GM10266 (cell line): ENCODE measurements around the gene RNASE7.
A peak's percentile ranks its signal among the peaks of the same experiment; 100 is the strongest.

Experiments
- DNase-seq: peaks from one replicate; pipeline ENCODE4 v3.0.0; 2012; ENCODE audit errors: extremely low spot score
- TF ChIP-seq, protein P1 (sequence below): IDR thresholded peaks from 2 replicates; pipeline ENCODE4 v1.5.1; 2012; ENCODE audit warnings: mild to moderate bottlenecking, low read depth; ENCODE audit not compliant: control insufficient read depth, insufficient read depth; ENCODE audit errors: missing control alignments

The RNASE7 gene

DNA sequence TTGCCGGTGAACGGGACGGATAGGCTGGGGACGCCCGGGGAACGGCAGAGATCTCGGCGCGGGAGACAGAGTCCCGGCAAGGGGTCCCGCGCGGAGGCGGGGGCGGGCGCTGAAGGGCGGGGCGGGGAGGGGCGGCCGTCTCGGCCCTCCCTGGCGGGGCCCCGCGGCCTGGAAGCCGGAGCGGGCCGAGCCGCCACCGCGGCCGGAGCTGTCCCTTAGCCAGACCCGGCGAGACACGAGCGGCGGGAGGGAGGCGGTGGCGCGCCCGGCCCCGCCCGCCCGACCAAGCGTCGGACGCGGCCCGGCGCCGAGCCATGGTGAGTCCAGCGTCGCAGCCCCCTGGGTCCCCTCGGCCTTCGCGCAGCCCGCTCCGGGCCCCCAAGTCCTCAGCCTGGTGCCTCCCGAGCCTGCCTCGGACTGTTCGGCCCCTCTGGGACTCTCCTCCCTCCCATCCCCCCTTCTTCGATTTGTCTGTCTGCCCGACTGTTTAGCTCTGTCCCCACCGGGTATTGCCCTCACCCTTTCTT lies 28.0 kb downstream of the RNASE7 start, which contains the start of gene ARHGEF40:
Gene ARHGEF40, plus strand, starts transcription at position 222 of the 527 bp plus-strand sequence. Its CDS starts 93 bp downstream, at position 315.
- peak; percentile 53 for DNase-seq
- TF ChIP-seq, protein P1, sequence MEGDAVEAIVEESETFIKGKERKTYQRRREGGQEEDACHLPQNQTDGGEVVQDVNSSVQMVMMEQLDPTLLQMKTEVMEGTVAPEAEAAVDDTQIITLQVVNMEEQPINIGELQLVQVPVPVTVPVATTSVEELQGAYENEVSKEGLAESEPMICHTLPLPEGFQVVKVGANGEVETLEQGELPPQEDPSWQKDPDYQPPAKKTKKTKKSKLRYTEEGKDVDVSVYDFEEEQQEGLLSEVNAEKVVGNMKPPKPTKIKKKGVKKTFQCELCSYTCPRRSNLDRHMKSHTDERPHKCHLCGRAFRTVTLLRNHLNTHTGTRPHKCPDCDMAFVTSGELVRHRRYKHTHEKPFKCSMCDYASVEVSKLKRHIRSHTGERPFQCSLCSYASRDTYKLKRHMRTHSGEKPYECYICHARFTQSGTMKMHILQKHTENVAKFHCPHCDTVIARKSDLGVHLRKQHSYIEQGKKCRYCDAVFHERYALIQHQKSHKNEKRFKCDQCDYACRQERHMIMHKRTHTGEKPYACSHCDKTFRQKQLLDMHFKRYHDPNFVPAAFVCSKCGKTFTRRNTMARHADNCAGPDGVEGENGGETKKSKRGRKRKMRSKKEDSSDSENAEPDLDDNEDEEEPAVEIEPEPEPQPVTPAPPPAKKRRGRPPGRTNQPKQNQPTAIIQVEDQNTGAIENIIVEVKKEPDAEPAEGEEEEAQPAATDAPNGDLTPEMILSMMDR: no peak

GRCh38 chr14:21070610-21071224 lies 28.6 kb downstream of the RNASE7 start:
- TF ChIP-seq, protein P1: no peak
- DNase-seq: peak; percentile 68

- TF ChIP-seq, protein P1: no peak
- peak; percentile 92 for DNase-seq
Measured at GRCh38 chr14:21071225-21072030, 29.3 kb downstream of the RNASE7 start.

DNA sequence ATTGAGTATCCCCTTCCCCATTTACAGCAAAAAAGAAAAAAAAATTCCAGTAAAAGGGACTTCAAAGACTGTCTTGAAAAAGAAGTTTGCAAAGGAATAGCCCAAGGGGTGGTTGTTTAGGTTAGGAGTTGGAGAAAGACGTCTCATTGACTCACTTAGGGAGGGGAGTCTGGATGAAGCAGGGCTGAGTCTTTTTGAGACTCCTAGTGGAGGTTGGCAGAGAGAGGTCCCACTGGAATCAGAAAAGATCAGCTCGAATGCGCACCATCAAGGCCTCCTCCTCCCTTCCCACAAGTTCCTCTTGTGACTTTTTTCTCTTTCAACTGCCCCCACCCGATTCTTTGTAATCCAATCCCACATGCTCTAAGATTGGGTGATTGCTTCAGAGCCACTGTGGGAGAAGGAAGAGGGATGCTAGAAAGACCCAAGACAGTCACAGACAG lies 29.9 kb downstream of the RNASE7 start:
- peak; percentile 38 for DNase-seq
- TF ChIP-seq, protein P1: no peak

- no peak for DNase-seq
- TF ChIP-seq, protein P1: no peak
Measured at GRCh38 chr14:21072781-21073339, 30.7 kb downstream of the RNASE7 start.

GRCh38 chr14:21073921-21074320 lies 31.8 kb downstream of the RNASE7 start:
- TF ChIP-seq, protein P1: no peak

More at GRCh38 chr14:21073921-21074320, 31.8 kb downstream of the RNASE7 start:
- DNase-seq: no peak
